ENCODE data around the gene GSC2.

GSC2 gene

DNA sequence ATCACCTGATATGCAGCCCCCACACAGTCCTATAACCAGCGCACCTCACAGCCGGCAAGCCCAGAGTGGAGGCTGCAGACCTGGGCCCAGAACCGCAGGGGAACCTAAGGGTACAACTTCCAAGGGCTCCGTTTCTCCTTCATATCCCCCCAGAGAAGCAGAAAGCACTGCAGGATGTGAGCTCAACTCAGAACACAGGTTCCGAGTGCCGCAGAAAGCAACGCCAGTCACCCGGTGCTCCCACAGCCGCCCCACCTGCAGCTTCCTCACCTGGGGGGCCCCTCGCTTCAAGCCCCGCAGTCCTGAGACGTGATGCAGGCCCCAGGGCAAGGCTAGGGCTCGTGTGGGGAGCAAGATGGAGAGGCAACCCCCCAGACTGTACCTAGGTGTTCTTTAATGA, 16.5 kb downstream of the GSC2 start:
- DNase-seq (ENCODE audit: low read depth in 2 of 2) = no peak

DNA sequence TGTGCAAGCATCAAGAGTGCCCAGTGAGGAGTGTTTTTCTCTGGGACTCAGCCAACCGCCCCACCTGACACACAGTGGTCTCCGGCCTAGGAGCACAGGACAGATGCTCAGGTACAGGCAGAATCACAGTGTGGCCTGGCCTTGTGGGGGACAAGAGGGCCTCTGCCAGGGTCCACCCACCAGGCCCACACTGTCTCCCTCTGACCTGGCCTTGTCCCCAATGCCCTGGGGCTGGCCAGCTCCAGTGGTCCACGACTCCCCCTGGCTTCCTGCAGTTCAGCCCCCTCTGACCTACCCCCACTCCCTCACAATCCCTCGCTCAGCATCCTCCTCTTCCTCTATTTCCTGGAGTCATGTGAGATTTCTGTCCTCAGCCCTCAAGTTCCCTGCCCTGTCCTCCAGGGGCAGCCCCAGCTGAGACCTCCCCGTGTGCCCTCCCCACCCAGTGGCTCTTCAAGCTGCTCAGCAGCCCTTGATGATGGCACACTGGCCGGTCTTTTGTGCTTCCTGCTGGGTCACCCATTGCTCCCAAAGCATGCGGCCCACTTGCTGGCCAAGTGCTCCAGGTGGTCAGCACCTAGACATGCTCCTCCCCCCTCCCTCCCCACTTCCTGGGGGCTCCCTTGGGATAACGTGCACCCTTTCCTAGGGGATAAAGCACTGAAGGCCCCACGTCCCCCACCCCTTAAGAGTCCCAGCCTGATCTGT, 17.2 kb downstream of the GSC2 start:
- no peak for DNase-seq (ENCODE audit: low read depth in 2 of 2)

DNA sequence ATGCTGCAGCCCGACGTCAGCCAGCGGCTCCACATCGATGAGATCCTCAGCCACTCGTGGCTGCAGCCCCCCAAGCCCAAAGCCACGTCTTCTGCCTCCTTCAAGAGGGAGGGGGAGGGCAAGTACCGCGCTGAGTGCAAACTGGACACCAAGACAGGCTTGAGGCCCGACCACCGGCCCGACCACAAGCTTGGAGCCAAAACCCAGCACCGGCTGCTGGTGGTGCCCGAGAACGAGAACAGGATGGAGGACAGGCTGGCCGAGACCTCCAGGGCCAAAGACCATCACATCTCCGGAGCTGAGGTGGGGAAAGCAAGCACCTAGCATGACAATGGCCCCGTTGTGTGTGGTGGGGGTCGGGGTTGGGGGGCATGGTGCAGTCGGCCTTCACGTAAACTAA, 17.9 kb downstream of the GSC2 start:
- no peak for DNase-seq (ENCODE audit: low read depth in 2 of 2)

DNA sequence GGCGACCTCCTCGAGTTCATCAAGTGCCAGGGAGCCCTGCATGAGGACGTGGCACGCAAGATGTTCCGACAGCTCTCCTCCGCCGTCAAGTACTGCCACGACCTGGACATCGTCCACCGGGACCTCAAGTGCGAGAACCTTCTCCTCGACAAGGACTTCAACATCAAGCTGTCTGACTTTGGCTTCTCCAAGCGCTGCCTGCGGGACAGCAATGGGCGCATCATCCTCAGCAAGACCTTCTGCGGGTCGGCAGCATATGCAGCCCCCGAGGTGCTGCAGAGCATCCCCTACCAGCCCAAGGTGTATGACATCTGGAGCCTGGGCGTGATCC, 18.4 kb downstream of the GSC2 start:
- DNase-seq (ENCODE audit: low read depth in 2 of 2) = no peak

DNA sequence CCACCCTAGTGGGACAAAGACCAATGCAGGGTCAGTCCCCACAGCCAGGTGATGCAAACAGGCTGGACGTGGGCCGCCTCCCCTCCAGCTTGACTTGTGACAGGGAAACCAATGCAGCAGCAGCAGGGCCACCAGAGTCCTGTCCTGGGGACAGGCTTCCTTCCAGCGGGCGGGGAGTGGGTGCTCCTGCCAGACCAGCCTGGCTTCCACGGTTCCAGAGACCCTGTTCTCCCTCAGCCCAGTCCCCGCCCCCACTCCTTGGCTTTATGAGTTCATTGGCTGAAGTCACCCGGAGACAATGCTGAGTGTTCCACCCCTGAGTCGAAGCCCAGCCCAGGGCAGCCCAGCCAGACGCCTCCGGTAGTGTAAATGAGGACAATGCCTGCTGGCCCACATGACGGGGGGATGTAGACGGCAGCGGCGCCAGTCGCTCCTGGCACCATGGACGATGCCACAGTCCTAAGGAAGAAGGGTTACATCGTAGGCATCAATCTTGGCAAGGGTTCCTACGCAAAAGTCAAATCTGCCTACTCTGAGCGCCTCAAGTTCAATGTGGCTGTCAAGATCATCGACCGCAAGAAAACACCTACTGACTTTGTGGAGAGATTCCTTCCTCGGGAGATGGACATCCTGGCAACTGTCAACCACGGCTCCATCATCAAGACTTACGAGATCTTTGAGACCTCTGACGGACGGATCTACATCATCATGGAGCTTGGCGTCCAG, 19.0 kb downstream of the GSC2 start, which contains the start of gene TSSK2:
Gene TSSK2 (plus strand): TSS at position 350 of the 726 bp plus-strand sequence. CDS start 92 bp downstream, at position 442.
- no peak for DNase-seq (ENCODE audit: low read depth in 2 of 2)

DNA sequence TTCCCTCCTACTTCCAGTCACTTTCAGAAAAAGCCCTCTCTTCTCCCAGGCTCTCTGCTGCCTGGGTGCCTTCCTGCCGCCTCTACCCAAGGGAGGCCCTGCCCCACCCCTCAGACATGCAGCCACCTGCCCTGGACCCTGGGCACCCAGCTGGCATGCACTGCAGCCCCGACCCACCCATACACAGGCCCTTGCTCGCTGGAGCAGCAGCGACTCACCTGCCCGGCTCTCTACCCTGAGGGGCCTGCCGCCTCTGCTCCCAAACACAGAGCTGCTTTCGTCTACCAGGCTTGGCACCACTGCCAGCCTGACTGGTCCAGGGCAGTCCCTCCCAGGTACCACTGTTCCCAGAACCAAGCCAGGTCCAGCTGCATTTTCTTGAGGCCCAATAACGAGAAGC, 20.2 kb downstream of the GSC2 start:
- DNase-seq (ENCODE audit: low read depth in 2 of 2) = no peak

DNA sequence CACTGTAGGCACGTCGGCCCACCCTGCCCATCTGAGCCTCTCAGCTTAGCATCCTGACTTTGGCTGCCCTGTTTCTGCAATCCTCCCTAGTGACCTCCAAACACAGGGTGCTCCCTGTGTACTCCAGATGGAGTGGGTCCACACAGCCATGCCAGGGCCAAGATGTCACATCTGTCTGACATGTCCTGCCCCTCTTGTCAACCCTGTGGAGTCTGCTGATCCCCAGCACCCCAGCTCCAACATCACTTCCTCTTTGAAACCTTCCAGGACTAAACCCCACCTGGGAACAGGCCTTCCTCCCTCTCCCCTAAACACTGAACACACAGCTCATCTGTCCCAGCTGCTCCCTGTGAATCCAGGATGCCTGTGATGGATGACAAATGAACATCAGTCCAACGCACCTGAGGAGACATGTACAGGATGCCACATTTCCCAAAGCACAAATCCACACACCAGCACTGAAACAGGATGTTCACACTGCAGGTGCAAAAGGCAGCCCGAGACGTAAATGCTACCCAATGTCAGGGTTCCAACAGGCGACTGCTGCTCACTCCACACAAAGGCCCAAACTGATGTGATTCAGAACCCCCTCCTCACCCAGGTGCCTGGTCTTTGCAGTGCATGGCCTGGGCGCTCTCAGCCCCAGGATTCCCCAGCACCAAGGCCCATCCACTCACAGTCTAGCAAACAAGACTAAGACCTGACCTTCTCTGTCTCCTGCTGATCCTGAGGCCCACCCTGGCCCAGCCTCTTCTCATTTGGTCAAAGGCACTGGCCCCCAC, 21.0 kb downstream of the GSC2 start:
- DNase-seq (ENCODE audit: low read depth in 2 of 2) = no peak

DNA sequence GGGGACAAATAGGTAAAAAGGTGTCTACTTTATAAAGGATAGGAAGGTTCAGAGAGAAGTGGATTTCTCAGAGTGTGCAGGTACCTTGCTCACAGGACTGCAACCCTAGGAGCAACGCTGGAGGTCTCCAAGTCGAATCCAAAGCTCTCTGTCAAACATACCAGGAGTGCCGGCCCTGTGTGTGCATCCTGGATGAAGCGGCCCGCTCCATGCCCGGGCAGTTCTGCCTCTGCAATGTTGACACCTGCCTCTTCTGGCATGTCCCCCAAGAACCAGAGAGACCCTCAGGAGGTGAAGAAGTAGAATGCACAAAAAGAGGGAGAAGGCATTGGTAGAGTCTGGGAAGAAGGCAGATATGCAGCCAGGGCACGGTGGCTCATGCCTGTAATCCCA, 22.1 kb downstream of the GSC2 start:
- no peak for DNase-seq (ENCODE audit: low read depth in 2 of 2)

DNA sequence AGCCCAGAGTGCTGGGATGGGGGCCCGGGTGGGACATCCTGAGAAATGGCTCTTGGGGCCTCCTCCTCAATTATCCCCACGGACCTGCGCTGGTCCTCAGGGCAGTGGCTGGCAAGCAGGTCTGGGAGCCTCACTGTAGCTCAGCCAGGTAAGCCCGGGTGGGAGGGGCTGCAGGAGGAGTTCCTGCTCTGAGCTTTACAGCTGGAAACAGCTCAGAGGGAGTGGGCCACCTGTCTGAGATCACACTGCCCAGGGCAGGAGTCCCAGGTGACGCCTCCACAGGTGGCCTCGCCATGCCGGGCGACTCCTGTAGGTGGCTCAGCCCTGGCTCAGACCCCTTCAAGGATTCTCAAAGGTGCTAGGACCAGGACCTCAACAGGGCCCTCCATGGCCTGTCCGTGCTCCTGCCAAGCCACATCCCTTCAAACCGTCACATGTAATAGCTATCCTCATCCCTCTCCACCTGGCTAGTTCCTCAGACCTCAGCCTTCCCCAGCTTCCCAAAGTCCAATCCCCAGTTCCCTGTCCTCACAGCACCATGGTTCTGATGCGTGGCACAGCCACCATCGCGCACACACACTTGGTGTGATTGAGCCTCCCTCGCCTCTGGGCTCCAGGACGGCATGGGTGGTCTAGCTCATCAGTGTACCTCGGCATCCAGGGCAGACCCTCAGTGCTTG, 22.6 kb downstream of the GSC2 start:
- no peak for DNase-seq (ENCODE audit: low read depth in 2 of 2)

DNA sequence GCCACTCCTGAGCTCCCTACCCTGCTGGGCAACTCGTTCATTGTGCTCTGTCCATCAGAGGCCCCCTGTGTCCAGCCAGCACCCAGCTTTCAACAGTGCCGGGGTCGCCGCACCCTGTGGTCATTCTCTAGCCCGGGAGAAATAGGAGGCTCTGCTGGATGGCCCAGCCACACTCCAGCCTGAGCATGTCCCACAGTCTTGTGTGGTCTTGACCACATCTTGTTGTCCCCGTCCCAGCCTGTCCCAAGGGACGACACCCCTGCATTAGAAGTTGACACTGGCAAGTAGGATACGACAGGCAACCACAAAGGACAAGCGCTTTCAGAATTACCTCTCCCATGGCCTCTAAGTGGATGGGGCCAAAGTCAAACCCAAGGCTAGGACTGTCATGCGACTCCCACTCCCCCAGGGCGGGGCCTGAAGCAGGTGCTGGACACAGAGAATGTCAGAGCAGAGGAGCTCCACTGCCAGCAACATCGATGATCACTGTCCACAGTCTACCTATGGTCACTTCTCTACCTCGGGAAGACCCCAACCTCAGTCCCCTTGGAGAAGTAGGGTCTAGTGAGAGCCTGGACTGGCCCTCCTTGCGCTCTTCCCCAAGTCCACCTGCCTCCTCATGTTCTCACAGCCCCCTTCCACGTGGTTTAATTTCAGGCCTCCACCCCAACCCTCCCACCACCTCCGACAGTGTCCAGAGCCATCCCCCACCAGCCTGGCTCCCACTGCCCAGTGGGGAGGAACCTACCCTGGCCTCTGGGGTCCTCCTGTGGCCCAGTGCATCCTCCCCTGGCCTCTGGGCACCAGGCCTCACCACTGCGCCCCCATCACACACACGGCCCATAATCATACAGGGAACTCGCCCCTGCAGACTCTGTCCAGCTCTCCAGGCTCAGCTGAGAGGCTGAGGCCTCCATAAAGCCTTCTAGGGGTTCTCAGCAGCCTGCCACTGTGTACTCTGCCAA, 23.5 kb downstream of the GSC2 start:
- DNase-seq (ENCODE audit: low read depth in 2 of 2) = no peak

DNA sequence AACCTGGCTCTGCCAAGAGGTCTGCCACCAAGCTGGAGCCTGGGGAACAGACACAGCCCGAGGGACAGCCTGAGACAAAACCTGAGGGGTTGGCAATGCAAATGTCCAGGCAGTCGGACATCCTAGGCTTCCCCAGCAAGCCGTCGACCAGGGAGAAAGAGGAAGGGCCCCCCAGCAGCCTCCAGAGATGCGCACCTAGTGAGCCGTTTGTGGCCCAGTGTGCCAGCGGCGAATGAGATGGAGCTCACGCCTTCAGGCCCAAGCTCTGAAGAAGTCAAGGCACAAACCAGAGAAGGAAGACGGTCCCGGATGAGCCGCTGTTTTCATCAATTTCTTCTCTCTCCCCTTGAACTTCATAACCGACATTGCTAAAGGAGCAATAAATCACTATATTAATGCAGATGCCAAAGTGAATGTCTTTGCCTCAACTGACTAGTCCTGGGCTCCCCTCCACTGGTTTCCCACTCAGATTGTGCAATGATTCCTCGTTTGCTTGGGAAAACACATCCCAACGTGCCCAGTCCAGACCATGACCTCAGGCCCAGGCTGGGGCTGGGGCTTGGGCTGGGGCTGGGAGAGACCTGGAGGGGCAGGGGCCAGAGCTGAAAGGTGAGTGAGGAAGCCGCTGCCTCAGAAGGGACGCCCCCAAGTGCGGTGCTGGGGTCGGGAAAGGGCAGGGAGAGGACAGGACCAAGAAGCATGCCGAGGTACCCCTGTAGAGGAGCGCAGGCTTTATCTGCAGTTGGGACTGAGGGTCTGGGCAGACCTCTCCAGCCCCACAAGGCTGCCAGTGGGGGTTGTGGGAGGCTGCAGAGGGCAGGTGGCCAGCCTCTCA, 24.4 kb downstream of the GSC2 start:
- DNase-seq (ENCODE audit: low read depth in 2 of 2) = no peak

DNA sequence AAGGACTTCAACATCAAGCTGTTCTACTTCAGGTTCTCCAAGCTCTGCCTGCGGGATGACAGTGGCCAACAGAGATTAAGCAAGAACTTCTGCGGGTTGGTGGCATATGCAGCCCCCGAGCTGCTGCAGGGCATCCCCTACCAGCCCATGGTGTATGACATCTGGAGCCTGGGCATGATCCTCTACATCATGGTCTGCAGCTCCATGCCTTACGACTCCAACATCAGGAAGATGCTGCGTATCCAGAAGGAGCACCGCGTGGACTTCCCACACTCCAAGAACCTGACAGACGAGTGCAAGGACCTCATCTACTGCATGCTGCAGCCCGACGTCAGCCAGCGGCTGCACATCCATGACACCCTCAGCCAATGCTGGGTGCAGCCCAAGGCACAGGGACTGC, 25.1 kb downstream of the GSC2 start:
- no peak for DNase-seq (ENCODE audit: low read depth in 2 of 2)

DNA sequence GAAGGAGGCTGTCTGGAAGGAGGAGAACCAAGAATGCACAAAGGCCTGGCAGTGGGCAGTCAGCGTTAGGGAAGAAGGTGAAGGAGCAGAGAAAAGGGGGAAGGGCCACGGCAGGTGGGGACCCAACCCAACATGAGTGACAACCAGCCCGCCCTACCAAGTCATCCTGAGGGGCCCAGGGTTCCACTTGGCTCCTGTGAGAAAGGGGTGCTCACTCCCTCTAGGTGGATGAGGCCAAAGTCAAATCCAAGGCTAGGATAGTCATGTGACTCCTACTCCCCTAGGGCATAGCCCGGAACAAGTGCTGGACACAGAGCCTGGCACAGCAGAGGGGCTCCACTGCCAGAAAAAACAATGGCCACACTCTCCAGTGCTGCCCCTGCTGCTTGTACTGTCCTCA, 25.7 kb downstream of the GSC2 start:
- DNase-seq (ENCODE audit: low read depth in 2 of 2) = no peak

DNA sequence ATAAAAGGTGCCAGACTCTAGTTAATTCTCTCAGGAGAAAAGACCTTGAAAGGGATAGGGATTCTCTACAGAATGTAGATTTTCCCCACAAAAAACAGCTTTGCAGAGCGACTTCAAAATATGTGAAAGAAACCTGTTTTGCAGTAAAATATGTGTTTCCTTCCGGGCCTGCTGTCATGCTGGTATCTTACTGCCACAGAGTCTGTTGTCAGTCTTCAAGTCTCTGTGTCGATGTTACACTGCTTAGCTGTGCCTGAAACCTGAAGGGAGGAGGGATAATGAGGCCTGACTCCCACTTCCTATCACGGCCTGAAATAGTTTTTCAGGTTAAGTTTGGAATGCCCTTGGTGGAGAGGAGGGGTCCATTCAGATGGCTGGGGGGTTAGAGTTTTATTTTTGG, 26.2 kb downstream of the GSC2 start:
- no peak for DNase-seq (ENCODE audit: low read depth in 2 of 2)

DNA sequence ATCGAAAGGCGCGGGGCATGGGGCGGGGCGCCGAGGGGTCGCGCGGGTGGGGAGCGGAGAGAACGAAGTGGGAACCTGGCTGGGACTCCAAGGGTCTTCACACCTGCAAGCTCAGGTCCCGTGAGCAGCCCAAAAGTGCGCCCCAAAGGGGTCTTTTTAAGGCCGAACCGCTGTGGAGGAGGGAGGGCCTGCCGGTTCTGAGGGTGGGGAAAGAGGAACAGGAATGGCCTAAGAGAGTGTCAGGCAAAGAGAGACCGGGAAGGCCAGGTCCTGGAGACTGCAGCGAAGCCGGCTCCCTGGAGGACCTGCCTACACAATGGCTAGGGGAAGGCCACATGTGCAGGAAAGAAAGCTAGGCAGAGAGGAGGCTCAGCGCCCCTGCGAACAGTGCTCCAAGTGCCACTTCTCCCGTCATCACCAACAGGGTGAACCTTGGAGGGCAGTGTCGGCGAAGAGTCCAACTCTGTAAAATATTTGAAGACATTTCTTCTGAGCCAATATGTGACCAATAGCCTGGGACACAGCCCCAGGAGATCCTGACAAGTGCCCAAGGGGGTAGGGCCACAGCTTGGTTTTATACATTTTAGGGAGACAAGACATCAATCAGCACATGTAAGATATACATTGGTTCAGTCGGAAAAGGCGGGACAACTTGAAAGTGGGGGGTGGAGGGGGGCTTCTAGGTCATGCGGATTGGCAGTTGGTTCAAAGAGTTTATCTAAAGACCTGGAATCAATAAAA, 27.2 kb downstream of the GSC2 start:
- DNase-seq (ENCODE audit: low read depth in 2 of 2) = no peak

DNA sequence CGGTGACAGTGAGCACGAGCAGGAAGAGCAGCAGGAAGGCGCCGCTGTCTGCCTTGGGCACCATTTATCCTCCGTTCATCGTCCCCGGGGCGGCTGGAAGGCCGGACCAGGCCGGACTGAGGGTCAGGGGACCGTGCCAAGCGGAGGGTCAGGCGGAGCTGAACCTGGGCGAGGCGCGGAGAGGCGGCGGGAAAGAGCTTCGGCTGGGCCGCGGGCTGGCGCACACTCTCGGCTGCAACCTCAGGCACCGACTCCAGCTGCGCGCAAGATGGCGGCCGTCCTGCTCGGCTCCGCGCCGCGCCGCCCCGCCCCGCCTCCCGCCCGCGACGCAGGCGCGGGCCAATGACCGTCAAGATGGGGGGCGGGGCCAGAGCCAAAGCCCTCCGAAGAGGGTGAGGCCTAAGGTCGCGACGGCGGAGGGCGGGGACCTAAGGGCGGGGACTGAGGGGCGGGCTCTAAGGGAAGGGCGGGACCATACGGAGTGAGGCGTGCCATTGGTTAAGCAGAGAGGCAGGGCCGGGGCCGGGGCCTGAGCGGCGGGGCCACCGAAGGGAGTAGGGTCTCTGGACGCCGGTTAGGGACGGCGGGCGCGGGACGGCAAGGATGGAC, 27.8 kb downstream of the GSC2 start, which contains the start of gene DGCR2:
Gene DGCR2 (minus strand): TSS at position 270 of the 609 bp plus-strand sequence. CDS start 206 bp downstream, at position 64.
- DNase-seq (ENCODE audit: low read depth in 2 of 2) = peak; percentile 89 to 91

DNA sequence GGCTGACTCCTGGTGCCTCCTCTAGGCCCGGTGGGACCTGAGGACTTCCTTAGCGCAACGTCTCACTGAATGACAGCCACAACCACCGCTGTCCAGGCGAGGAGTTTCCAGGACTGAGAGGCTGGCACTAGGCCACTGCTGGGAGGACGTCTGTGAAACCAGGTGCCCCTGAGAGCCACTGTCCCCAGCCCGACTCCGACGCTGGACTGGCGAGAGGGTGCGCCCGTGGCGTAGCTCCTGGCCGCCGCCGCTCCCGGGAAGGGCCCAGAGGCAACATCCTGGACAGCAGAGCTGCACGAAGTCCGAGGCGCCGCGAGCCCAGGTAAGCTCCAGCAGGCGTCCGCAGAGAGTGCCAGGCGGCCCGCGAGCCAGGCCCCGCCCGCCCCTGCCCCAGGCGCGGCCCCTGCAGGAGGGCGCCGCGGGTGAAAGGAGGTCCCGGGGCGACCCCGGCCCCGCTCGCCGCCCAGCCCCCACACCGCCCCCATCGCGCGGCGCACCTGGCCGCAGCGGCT, 28.4 kb downstream of the GSC2 start:
- DNase-seq (ENCODE audit: low read depth in 2 of 2) = no peak

DNA sequence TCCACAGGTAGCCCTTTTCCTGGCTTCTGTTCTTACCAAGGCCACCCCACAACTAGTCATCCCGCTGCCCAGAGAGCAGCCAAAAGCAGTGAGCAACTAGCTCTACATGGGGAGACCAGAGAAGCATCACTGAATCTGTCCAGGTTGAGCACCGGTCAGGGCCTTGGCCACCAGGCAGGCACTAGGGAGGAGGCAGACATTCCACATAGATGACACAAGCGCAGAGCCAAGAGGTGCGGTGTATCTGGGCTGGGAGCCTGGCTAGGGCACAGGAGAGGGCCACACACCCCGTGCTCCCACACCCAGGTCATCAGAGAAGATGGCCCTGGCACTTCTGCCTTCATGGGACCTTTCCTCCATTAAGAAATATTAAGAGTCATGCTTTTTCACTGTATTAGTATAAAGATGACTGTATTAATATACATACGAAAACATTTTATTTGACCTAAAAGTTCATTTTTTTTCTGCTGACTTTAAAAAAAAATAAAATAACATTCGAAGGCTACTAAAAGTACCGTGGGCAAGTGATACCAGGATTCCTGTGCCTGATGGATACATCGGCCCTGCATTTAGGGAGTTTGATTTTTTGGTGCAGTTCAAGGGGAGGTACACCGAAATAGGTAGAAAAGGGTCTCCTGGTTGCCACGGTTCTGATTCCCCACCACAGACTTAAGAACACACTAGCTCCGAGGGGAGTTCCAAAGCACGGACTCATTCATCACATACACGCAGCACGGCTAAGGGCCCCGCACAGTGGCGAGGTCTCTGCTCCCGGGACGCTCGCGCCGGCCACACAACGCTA, 29.1 kb downstream of the GSC2 start:
- no peak for DNase-seq (ENCODE audit: low read depth in 2 of 2)

Measured in fibroblast of skin of left quadriceps (primary cell).